ENCODE measurements around the gene ASXL2.

Gene ASXL2

DNA sequence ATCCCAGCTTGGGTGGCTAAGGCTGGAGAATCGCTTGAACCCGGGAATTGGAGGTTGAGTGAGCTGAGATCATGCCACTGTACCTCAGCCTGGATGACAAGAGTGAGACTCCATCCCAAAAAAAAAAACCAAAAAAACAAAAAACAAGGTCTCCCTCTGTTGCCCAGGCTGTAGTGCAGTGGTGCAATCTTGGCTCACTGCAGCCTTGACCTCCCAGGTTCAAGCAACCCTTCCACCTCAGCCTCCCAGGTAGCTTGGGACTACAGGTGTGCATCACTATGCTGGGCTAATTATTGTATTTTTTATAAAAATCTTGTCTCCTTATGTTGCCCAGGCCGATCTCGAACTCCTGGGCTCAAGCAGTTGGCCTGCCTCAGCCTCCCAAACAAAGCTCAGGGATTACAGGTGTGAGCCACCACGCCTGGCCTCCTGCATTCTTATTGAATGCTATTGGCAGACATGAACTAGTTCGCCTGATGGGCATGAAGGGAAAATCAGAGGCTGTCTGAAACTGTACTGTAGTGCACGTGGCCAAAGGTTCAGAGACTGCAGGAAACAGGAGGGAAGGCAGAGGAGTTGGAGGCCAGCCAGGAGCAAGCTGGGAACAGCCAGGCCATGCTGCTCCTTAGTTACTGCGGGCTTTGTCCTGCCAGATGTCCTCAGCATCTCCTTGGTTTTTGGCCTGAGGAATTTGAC is 16.0 kb upstream of the ASXL2 start:
- DNase-seq, result no peak
- no peak overlapping the region for H3K4me3 ChIP-seq (ENCODE audit: low read depth, low read length)
- H3K27me3 ChIP-seq (ENCODE audit: insufficient read depth, low read depth, severe bottlenecking), result no peaks in the 10 kb centered on the region
- TF ChIP-seq, protein P1, sequence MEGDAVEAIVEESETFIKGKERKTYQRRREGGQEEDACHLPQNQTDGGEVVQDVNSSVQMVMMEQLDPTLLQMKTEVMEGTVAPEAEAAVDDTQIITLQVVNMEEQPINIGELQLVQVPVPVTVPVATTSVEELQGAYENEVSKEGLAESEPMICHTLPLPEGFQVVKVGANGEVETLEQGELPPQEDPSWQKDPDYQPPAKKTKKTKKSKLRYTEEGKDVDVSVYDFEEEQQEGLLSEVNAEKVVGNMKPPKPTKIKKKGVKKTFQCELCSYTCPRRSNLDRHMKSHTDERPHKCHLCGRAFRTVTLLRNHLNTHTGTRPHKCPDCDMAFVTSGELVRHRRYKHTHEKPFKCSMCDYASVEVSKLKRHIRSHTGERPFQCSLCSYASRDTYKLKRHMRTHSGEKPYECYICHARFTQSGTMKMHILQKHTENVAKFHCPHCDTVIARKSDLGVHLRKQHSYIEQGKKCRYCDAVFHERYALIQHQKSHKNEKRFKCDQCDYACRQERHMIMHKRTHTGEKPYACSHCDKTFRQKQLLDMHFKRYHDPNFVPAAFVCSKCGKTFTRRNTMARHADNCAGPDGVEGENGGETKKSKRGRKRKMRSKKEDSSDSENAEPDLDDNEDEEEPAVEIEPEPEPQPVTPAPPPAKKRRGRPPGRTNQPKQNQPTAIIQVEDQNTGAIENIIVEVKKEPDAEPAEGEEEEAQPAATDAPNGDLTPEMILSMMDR (IDR thresholded peaks at IDR 0.05; ENCODE audit: low read depth, low read length), result no peak
- no peaks in the 10 kb centered on the region for H3K9me3 ChIP-seq (ENCODE audit: severe bottlenecking)
- no peak overlapping the region for H3K27ac ChIP-seq
- no peaks in the 10 kb centered on the region for H3K36me3 ChIP-seq

DNA sequence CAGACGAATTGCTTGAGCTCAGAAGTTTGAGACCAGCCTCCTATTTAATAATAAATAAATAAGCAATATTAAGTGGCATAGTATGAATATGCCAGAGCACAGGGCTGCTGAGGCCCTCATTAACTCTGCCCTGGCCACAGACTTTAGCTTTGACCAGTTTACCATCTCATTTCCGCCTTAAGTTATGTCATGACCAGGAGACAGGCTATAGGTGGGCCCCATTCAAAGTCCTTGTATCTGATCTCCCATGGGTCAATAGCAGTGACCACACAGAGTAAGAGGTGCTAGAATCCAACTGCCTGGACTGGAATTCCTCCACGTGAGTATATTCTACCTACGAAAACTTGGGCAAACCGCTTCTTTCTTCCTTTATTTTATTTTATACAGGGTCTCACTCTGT is 13.4 kb upstream of the ASXL2 start:
- H3K4me3 ChIP-seq (ENCODE audit: low read depth, low read length), result no peak overlapping the region
- no peaks in the 10 kb centered on the region for H3K9me3 ChIP-seq (ENCODE audit: severe bottlenecking)
- TF ChIP-seq, protein P1 (IDR thresholded peaks at IDR 0.05; ENCODE audit: low read depth, low read length), result no peak
- H3K36me3 ChIP-seq, result no peaks in the 10 kb centered on the region
- no peak for DNase-seq
- H3K27ac ChIP-seq, result no peak overlapping the region
- H3K27me3 ChIP-seq (ENCODE audit: insufficient read depth, low read depth, severe bottlenecking), result no peaks in the 10 kb centered on the region

DNA sequence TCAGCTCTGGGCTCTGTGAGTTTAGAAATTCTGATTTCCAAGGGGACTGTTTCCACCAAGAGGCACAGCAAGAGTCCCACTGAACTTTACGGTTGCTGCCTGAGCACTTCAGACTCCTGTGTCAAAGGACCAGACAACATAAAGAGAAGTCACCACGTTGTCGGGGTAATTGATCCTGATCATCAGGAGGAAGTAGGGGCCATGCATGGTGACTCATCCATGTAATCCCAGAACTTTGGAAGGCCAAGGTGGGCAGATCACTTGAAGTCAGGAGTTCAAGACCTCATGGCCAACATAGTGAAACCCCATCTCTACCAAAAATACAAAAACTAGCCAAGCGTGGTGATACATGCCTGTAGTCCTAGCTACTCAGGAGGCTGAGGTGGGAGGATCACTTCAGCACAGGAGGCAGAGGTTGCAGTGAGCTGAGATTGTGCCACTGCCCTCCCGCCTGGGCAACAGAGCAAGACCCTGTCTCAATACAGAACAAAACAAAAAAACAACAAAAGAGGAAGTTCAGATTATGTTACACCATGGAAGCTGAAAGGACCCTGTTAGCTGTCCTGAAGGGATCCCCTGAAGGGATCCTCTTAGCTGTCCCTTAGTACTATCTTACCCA is 9.4 kb upstream of the ASXL2 start:
- Histone ChIP-seq H3K36me3 (no peaks in the 10 kb centered on the region), H3K27me3 (ENCODE audit: insufficient read depth, low read depth, severe bottlenecking) (no peaks in the 10 kb centered on the region), H3K9me3 (ENCODE audit: severe bottlenecking) (no peaks in the 10 kb centered on the region), H3K4me3 (ENCODE audit: low read depth, low read length) (no peak overlapping the region), H3K27ac (no peak overlapping the region)
- DNase-seq, result no peak
- TF ChIP-seq, protein P1 (IDR thresholded peaks at IDR 0.05; ENCODE audit: low read depth, low read length), result no peak

DNA sequence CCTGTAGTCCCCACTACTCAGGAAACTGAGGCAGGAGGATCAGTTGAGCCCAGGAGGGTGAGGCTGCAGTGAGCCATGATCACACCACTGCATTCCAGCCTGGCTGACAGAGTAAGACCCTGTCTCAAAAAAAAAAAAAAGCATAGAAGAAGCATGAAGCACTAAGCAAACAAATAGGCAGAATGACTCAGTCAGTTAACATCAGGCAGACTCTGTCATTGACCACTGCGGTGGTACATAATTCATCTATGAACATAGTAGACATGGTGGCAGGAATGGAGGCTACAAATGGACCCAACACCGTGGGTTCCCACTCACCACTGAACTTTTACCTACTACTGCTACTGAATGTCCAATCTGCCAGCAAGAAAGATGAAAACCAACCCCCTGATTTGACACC is 7.6 kb upstream of the ASXL2 start:
- H3K27me3 ChIP-seq (ENCODE audit: insufficient read depth, low read depth, severe bottlenecking), result no peaks in the 10 kb centered on the region
- TF ChIP-seq, protein P1 (IDR thresholded peaks at IDR 0.05; ENCODE audit: low read depth, low read length), result no peak
- H3K9me3 ChIP-seq (ENCODE audit: severe bottlenecking), result no peaks in the 10 kb centered on the region
- no peak for DNase-seq
- H3K36me3 ChIP-seq, result no peaks in the 10 kb centered on the region
- no peak overlapping the region for H3K27ac ChIP-seq
- H3K4me3 ChIP-seq (ENCODE audit: low read depth, low read length), result no peak overlapping the region

DNA sequence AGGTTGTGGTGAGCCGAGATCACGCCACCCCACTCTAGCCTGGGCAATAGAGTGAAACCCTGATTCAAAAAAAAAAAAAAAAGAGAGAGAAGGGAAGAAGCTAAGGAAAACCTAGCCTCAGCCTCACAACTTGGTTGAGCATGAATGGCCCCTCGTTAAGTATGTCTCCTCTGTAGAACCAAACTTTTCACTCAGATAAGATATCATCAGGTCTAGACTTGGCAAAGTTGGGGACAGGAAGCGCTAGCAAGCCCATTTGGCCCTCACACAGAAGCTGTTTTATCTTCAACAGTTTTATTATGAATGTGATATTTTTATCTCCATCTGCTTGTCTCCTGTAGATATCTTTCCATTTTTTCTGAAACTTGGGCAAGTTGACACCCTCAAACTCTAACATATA is 3.5 kb upstream of the ASXL2 start:
- H3K9me3 ChIP-seq (ENCODE audit: severe bottlenecking), result no peaks in the 10 kb centered on the region
- H3K27ac ChIP-seq, result no peak overlapping the region
- TF ChIP-seq, protein P1 (IDR thresholded peaks at IDR 0.05; ENCODE audit: low read depth, low read length), result no peak
- peaks cover 3% of the 10 kb centered on the region; the same call in 1 of the 2 replicates for H3K36me3 ChIP-seq
- no peak for DNase-seq
- no peaks in the 10 kb centered on the region for H3K27me3 ChIP-seq (ENCODE audit: insufficient read depth, low read depth, severe bottlenecking)
- H3K4me3 ChIP-seq (ENCODE audit: low read depth, low read length), result no peak overlapping the region

All from WERI-Rb-1 (cell line).